OCI-LY7 (cell line): ENCODE data around the gene AVL9. TPM values are rescaled to one million over a fixed set of nuclear protein-coding genes. Genes with fewer than 3 reads are reported as not detected.

Experiments
- BruUV-seq: library from RNA; stranded (reverse); fragments of 400-500 nt; replicated peaks from 2 replicates; lab custom pipeline; 2021; lab: Mats Ljungman, UMichigan
- CTCF ChIA-PET: fragments of 300-600 bp; sonication (Branson Sonifier 250); formaldehyde crosslinking; loops from one replicate; lab custom pipeline; 2022; ENCODE audit warnings: antibody characterized with exemption; ENCODE audit not compliant: unreplicated experiment; lab: Charles Lee
- POLR2A ChIA-PET: fragments of 300-600 bp; sonication (Branson Sonifier 250); formaldehyde crosslinking; loops from one replicate; lab custom pipeline; 2022; ENCODE audit warnings: antibody characterized with exemption; lab: Charles Lee
- DNase-seq: peaks from one replicate; pipeline ENCODE4 v3.0.0-alpha.2; 2015; ENCODE audit warnings: low spot score
- H2AFZ ChIP-seq: fragments of 200-600 bp; sonication (generic), shearing (Covaris generic); 2 replicates; pipeline ENCODE4 v1.6.1; 2014; ENCODE audit warnings: mild to moderate bottlenecking, antibody characterized with exemption, low read length, moderate library complexity
- H3K27ac ChIP-seq: fragments of 200-600 bp; sonication (generic); 2 replicates; pipeline ENCODE4 v1.5.1; 2014; ENCODE audit warnings: mixed run types, low read depth, mild to moderate bottlenecking, moderate library complexity, low read length, inconsistent platforms; ENCODE audit not compliant: poor library complexity, severe bottlenecking
- H3K36me3 ChIP-seq: fragments of 200-600 bp; sonication (generic); 2 replicates; pipeline ENCODE4 v1.6.1; 2014; ENCODE audit warnings: mild to moderate bottlenecking, antibody characterized with exemption, low read length, moderate library complexity, mixed read lengths; ENCODE audit not compliant: insufficient read depth
- H3K4me1 ChIP-seq: fragments of 200-600 bp; sonication (generic); 2 replicates; pipeline ENCODE4 v1.5.1; 2014; ENCODE audit warnings: mild to moderate bottlenecking, low read length; ENCODE audit not compliant: insufficient read depth, poor library complexity, severe bottlenecking
- H3K4me2 ChIP-seq: fragments of 200-600 bp; sonication (generic); 2 replicates; pipeline ENCODE4 v1.6.1; 2014; ENCODE audit warnings: mild to moderate bottlenecking, low read length
- H3K4me3 ChIP-seq: fragments of 200-600 bp; sonication (generic); 2 replicates; pipeline ENCODE4 v1.5.1; 2014; ENCODE audit warnings: mild to moderate bottlenecking, low read depth, low read length; ENCODE audit not compliant: poor library complexity, severe bottlenecking
- H3K79me2 ChIP-seq: fragments of 200-600 bp; sonication (generic); 2 replicates; pipeline ENCODE4 v1.6.1; 2016; ENCODE audit warnings: low read depth, mild to moderate bottlenecking, low read length, moderate library complexity, mixed read lengths; ENCODE audit not compliant: insufficient read depth
- H3K9me2 ChIP-seq: fragments of 200-600 bp; sonication (generic); 2 replicates; pipeline ENCODE4 v1.6.1; 2016; ENCODE audit warnings: mild to moderate bottlenecking, low read length, mixed read lengths; ENCODE audit not compliant: insufficient read depth
- H3K9me3 ChIP-seq: fragments of 200-600 bp; sonication (generic); 2 replicates; pipeline ENCODE4 v1.6.1; 2014; ENCODE audit warnings: mild to moderate bottlenecking, mixed run types, low read length, mixed read lengths
- H4K20me1 ChIP-seq: fragments of 200-600 bp; sonication (generic); 2 replicates; pipeline ENCODE4 v1.6.1; 2014; ENCODE audit warnings: mild to moderate bottlenecking, antibody characterized with exemption, low read length, moderate library complexity, mixed read lengths; ENCODE audit not compliant: insufficient read depth
- CTCF ChIP-seq: fragments of 200-600 bp; sonication (generic); conservative IDR thresholded peaks from 2 replicates; pipeline ENCODE4 v1.5.1; 2014; ENCODE audit warnings: mild to moderate bottlenecking, antibody characterized with exemption, low read length, moderate library complexity, mixed read lengths
- EZH2phosphoT487 ChIP-seq: fragments of 200-600 bp; sonication (generic); IDR thresholded peaks from 2 replicates; pipeline ENCODE4 v1.6.1; 2018; ENCODE audit warnings: low read depth, borderline replicate concordance, mild to moderate bottlenecking, mixed run types, antibody characterized with exemption, low read length, moderate library complexity, mixed read lengths
- intact Hi-C: fragments of 100-400 bp; cut with micrococcal nuclease; formaldehyde crosslinking; loops from one replicate; pipeline ENCODE4 v1.10.0; 2022; ENCODE audit not compliant: unreplicated experiment
- total RNA-seq, 2 experiments: library from RNA; depleted of rRNA in 1 of 2; stranded (reverse); fragments of >200 nt in 1 of 2; shearing (Covaris generic) in 1 of 2; gene quantifications; 2 replicates each; pipeline ENCODE4 v1.2.3, GENCODE V29; 2014 to 2022

AVL9 gene
- total RNA-seq, 2 experiments from 2014 or later: 36.6 to 54.9 TPM

GRCh38 chr7:32580646-32581045 lies 85.4 kb downstream of the AVL9 start:
- CTCF ChIA-PET: no interaction called here

GRCh38 chr7:32582036-32582435 lies 86.7 kb downstream of the AVL9 start:
- CTCF ChIA-PET: no interaction called here
- intact Hi-C loops: no loop called here

More at GRCh38 chr7:32580646-32581045, 85.4 kb downstream of the AVL9 start:
- no peaks in the 10 kb centered on the region for H4K20me1 ChIP-seq
- H2AFZ ChIP-seq: no peak overlapping the region
- no peaks in the 10 kb centered on the region for H3K9me3 ChIP-seq
- H3K27ac ChIP-seq: no peak overlapping the region
- H3K4me2 ChIP-seq: no peak overlapping the region
- POLR2A ChIA-PET: interaction anchor here (0.6 kb wide), 2 partner anchors 35 to 1882 kb away, joined by 3 to 5 read pairs; no protein-coding TSS in a partner anchor
- no peak for TF ChIP-seq CTCF
- no peak for TF ChIP-seq EZH2phosphoT487
- H3K9me2 ChIP-seq: no peaks in the 10 kb centered on the region
- H3K79me2 ChIP-seq: no peaks in the 10 kb centered on the region
- H3K36me3 ChIP-seq: peaks cover 89% of the 10 kb centered on the region
- no peaks in the 10 kb centered on the region for H3K4me1 ChIP-seq
- no peak for DNase-seq
- H3K4me3 ChIP-seq: no peak overlapping the region
- intact Hi-C loops: no loop called here
- no TSS peak for BruUV-seq

More at GRCh38 chr7:32582036-32582435, 86.7 kb downstream of the AVL9 start:
- Histone ChIP-seq H3K9me3 (no peaks in the 10 kb centered on the region), H3K36me3 (peaks cover 89% of the 10 kb centered on the region), H3K4me1 (no peaks in the 10 kb centered on the region), H4K20me1 (no peaks in the 10 kb centered on the region), H3K9me2 (no peaks in the 10 kb centered on the region), H2AFZ (no peak overlapping the region), H3K4me3 (no peak overlapping the region), H3K4me2 (no peak overlapping the region), H3K27ac (no peak overlapping the region), H3K79me2 (no peaks in the 10 kb centered on the region)
- no peak for TF ChIP-seq EZH2phosphoT487
- TF ChIP-seq CTCF: no peak
- BruUV-seq: no TSS peak
- POLR2A ChIA-PET: no interaction called here
- DNase-seq: no peak
